GM18499 (cell line): ENCODE results near the gene TTC13.

ENCODE experiments used
- ATAC-seq: cut with Tn5 transposase; IDR thresholded peaks from one replicate; pipeline ENCODE4 v1.9.1; 2021; ENCODE audit warnings: moderate number of reproducible peaks; ENCODE audit not compliant: insufficient read depth, unreplicated experiment

TTC13 gene

GRCh38 chr1:230858918-230859729, 119.5 kb downstream of the TTC13 start:
- ATAC-seq = no peak

- ATAC-seq = no peak
Measured at GRCh38 chr1:230858236-230858820, 120.3 kb downstream of the TTC13 start.

GRCh38 chr1:230857822-230858221, 120.8 kb downstream of the TTC13 start:
- ATAC-seq = no peak

- no peak for ATAC-seq
Measured at GRCh38 chr1:230857077-230857476, 121.6 kb downstream of the TTC13 start.
